ENCODE results near the gene TPRA1. TPM values are rescaled to one million over a fixed set of nuclear protein-coding genes. Genes with fewer than 3 reads are reported as not detected.

Gene TPRA1
- total and polyA plus RNA-seq, 10 donors, result 16.1 to 42.3 (median 29.6) TPM

DNA sequence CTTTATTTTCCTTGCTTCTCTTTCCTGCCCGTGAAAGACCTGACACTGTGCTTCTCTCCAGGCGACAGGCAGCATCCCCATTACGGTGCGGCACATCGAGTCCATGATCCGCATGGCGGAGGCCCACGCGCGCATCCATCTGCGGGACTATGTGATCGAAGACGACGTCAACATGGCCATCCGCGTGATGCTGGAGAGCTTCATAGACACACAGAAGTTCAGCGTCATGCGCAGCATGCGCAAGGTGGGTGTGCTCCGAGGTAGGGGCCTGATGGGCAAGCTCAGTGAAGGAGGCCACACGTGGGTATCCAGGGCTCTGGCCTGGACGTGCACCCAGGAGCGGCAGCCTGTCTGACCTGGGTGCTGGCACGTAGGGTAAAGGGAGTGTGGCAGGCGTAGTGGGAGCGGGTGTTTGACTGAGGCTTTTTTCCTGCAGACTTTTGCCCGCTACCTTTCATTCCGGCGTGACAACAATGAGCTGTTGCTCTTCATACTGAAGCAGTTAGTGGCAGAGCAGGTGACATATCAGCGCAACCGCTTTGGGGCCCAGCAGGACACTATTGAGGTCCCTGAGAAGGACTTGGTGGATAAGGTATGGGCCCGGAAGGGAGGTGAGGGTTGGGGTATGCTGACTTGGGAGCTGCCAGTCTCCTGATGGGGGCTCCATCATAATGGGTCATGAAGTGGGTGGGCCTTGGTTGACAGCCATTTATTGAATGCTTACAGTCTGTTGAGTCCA, 30.3 kb upstream of the TPRA1 start:
- no peak overlapping the region for H3K4me3 ChIP-seq
- H3K36me3 ChIP-seq, result peaks cover 4 to 72% (median 56%) of the 10 kb centered on the region in 6 donors
- H3K27ac ChIP-seq, result no peak overlapping the region
- DNase-seq, result no peak
- 96 to 98% (median 98%) methylated on average over 32 of the region's 32 CpGs for WGBS, 5 donors
- H3K4me1 ChIP-seq, result no peaks in the 10 kb centered on the region
- no peaks in the 10 kb centered on the region for H3K27me3 ChIP-seq (replicated peaks in 1 of 7)
- no peaks in the 10 kb centered on the region for H3K9me3 ChIP-seq
- intact Hi-C loops (cut with DNase I; ENCODE audit: low total_unique reads), result no loop called here
- TF ChIP-seq, protein P1, sequence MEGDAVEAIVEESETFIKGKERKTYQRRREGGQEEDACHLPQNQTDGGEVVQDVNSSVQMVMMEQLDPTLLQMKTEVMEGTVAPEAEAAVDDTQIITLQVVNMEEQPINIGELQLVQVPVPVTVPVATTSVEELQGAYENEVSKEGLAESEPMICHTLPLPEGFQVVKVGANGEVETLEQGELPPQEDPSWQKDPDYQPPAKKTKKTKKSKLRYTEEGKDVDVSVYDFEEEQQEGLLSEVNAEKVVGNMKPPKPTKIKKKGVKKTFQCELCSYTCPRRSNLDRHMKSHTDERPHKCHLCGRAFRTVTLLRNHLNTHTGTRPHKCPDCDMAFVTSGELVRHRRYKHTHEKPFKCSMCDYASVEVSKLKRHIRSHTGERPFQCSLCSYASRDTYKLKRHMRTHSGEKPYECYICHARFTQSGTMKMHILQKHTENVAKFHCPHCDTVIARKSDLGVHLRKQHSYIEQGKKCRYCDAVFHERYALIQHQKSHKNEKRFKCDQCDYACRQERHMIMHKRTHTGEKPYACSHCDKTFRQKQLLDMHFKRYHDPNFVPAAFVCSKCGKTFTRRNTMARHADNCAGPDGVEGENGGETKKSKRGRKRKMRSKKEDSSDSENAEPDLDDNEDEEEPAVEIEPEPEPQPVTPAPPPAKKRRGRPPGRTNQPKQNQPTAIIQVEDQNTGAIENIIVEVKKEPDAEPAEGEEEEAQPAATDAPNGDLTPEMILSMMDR (IDR thresholded peaks at IDR 0.05 in 8 of 11, conservative IDR thresholded peaks at IDR 0.05 in 3 of 11), result no peak
- TF ChIP-seq POLR2A (IDR thresholded peaks at IDR 0.05), result no peak
- no peak for TF ChIP-seq POLR2AphosphoS5 (IDR thresholded peaks at IDR 0.05)

DNA sequence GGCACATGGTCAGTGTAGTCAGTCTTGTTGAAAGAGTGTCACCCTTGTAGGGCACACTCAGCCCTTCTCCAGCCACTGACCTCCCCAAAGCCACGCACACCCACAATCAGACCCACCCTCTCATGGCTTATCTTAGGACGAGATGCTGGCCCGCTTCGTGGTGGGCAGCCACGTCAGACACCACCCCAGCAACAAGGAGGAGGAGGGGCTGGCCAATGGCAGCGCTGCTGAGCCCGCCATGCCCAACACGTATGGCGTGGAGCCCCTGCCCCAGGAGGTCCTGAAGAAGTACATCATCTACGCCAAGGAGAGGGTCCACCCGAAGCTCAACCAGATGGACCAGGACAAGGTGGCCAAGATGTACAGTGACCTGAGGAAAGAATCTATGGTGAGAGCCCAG, 28.4 kb upstream of the TPRA1 start:
- H3K4me1 ChIP-seq, result no peaks in the 10 kb centered on the region
- H3K36me3 ChIP-seq, result peaks cover 4 to 91% (median 60%) of the 10 kb centered on the region in 6 donors
- TF ChIP-seq, protein P1 (IDR thresholded peaks at IDR 0.05 in 8 of 11, conservative IDR thresholded peaks at IDR 0.05 in 3 of 11), result no peak
- TF ChIP-seq POLR2A (IDR thresholded peaks at IDR 0.05) (no peak), POLR2AphosphoS5 (IDR thresholded peaks at IDR 0.05) (no peak)
- no peak for DNase-seq
- intact Hi-C loops (cut with DNase I; ENCODE audit: low total_unique reads), result no loop called here
- H3K9me3 ChIP-seq, result no peaks in the 10 kb centered on the region
- H3K4me3 ChIP-seq, result no peak overlapping the region
- H3K27me3 ChIP-seq (replicated peaks in 1 of 7), result no peaks in the 10 kb centered on the region
- no peak overlapping the region for H3K27ac ChIP-seq
- 94 to 98% (median 96%) methylated on average over 11 of the region's 11 CpGs for WGBS, 5 donors

DNA sequence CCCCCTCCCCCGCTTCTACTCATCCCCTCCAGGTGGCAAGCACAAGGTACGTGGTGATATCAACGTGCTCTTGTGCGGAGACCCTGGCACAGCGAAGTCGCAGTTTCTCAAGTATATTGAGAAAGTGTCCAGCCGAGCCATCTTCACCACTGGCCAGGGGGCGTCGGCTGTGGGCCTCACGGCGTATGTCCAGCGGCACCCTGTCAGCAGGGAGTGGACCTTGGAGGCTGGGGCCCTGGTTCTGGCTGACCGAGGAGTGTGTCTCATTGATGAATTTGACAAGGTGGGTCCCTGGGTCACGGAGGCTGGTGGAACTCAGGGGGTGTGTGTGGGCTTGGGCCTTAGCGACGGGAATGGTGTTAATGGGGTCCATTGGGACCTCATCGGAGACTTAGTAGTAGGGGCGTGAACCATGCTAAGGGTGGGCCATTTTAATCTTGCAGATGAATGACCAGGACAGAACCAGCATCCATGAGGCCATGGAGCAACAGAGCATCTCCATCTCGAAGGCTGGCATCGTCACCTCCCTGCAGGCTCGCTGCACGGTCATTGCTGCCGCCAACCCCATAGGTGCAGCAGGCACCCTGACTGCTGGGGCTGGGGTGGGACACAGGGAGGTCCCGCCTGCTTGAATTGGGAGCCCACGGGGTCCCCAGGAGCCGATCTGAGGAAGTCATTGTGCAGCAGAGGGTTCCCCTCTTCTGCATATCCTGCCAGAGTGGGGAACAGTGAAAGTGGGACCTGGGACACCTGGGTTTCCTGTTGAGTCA, 26.5 kb upstream of the TPRA1 start:
- no peak overlapping the region for H3K4me3 ChIP-seq
- no peak for DNase-seq
- peaks cover 4 to 100% (median 67%) of the 10 kb centered on the region in 6 donors for H3K36me3 ChIP-seq
- 92 to 98% (median 93%) methylated on average over 18 to 26 of the region's 26 CpGs for WGBS, 5 donors
- H3K27me3 ChIP-seq (replicated peaks in 1 of 7), result no peaks in the 10 kb centered on the region
- no peak overlapping the region for H3K27ac ChIP-seq
- peaks cover 0 to 8% (median 0%) of the 10 kb centered on the region in 6 donors for H3K4me1 ChIP-seq
- no peaks in the 10 kb centered on the region for H3K9me3 ChIP-seq
- intact Hi-C loops (cut with DNase I; ENCODE audit: low total_unique reads), result no loop called here
- TF ChIP-seq, protein P1 (IDR thresholded peaks at IDR 0.05 in 8 of 11, conservative IDR thresholded peaks at IDR 0.05 in 3 of 11), result no peak
- TF ChIP-seq POLR2AphosphoS5 (IDR thresholded peaks at IDR 0.05) (no peak), POLR2A (IDR thresholded peaks at IDR 0.05) (no peak)
